Cardiac septum (tissue), 1 donor: ENCODE data around the gene JUN. TPM values are rescaled to one million over a fixed set of nuclear protein-coding genes. Genes with fewer than 3 reads are reported as not detected.

Source experiments
- DNase-seq: peaks from one replicate; pipeline ENCODE4 v3.0.0-alpha.2; 2020; ENCODE audit warnings: low spot score
- intact Hi-C: fragments of 100-400 bp; cut with DNase I; formaldehyde crosslinking; loops from one replicate; pipeline ENCODE4 v1.14.0; 2022
- total RNA-seq: library from RNA; stranded (reverse); fragmentation: NEBNext Ultra II Directional; extraction: Animal tissue kit (Norgen Biotek cat#: 25700); gene quantifications from one replicate; pipeline ENCODE4 v1.2.1, GENCODE V29; 2021
- donor health status: DM: no; HTN: no; CAD: no.

The JUN gene
- total RNA-seq, 1 donor from 2014 or later: 91.7 TPM

DNA sequence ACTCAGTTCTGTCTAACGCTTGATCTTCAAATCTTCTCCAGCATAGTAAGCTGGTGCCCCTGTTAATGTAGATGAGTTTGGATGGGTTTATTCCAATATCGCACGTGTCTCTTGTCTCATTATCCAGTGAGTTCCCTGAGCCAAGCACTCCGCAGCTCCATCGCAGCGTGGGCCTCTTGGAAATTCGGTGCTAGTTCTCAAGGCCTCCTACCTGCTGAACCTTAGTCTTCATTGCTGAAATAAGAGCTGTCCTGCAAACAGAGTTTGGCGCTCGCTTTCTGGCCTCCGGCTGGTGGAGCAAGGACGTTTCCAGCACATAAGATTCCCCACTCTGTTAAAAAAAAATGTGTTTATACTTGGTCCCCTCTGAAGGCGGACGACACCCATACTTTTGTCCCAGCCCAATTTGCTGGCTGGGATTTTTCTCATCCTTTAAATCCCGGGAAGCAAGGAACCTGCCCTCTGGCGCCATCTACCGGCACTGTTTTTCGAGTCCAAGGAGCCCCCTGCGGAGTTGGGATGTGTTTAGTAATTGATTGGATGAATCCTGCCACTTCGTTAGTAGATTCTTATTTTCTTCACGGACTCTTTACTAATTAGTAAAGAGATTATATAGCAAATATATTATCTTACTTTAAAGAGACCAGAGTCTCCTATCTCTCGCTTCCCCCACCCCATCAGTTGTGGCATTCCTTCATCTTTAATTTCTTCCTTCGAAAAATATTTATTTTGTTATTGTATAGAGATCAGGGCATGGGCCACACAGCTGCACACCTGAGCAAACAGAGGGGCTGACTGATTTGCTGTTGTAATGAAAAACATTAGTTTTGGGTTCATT is 14.7 kb downstream of the JUN start:
- peak; percentile 83 for DNase-seq
- intact Hi-C loops: loop anchor here (1.0 kb wide), 1 partner anchor 29 kb away; no protein-coding TSS in a partner anchor

DNA sequence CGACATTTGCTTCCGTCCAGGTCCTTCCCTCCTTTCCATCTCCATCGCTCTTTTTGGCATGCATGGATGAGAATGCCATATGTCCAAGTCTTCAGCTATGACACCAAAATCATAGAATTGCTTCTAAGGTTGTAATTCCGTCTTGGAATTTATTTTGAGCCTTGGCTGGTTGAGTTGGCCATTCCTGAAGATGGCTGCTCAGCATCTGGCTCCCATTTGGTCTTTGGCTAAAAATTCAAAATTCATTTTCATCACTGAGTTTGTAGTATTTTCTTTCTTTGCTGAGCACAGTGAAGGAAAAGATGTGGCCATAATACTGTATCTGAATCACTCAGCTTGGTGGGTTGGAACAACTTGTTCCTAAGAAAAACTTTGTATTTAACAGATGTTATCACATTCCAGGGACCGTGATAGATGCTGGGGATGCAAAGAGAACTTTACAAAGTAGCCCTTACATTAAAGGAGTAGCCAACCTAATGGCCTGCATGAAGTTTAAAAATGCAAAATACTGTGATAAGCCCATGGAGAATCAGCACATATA is 15.6 kb downstream of the JUN start:
- intact Hi-C loops: no loop called here

GRCh38 chr1:58767143-58767542 is 16.7 kb downstream of the JUN start:
- intact Hi-C loops: no loop called here
- DNase-seq: no peak

More for the DNA sequence above, 15.6 kb downstream of the JUN start:
- DNase-seq: no peak

DNA sequence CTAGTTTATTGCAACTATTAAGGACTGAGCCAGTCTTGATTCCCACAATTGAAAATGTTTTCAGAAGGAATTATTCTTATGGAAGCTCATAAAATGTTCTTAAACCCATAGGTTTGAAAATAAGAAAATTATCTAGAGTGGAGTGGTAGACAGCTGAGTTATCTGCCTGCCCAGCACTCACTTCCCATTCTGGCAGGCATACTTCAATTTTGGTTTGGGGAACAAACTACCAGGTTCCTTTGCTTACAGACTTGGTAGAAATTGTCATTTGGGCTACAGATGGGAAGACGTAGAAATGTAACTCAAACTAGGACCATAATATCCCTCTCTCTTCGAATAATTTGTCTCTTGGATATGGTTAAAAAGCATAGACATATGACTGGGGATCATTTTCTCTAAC is 18.4 kb downstream of the JUN start:
- intact Hi-C loops: no loop called here
- no peak for DNase-seq

GRCh38 chr1:58765006-58765405 is 18.8 kb downstream of the JUN start:
- intact Hi-C loops: no loop called here
- no peak for DNase-seq

GRCh38 chr1:58764294-58764978 is 19.4 kb downstream of the JUN start:
- no peak for DNase-seq
- intact Hi-C loops: no loop called here

DNA sequence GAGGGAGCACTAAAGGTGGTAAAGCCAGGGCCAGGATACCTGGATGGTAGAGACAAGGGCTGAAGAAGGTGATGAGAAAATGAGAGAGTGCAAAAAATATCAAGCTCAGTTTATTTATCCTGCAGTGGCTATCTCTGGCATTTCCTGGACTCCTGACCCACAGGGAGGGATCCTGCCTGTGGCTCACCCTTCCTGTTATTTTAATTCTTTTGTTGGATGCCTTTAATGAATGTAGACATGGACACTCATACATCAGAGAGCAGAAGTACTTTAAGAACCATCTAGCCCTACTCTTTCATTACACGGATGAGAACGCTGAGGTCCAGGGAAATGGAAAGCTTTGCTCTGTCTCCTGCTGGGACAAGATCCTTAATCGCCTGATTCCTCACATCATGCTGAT is 20.6 kb downstream of the JUN start:
- no peak for DNase-seq
- intact Hi-C loops: no loop called here

GRCh38 chr1:58762806-58763205 is 21.0 kb downstream of the JUN start:
- DNase-seq: no peak
- intact Hi-C loops: no loop called here

GRCh38 chr1:58755468-58755872 is 28.4 kb downstream of the JUN start:
- peak; percentile 84 for DNase-seq
- intact Hi-C loops: no loop called here

DNA sequence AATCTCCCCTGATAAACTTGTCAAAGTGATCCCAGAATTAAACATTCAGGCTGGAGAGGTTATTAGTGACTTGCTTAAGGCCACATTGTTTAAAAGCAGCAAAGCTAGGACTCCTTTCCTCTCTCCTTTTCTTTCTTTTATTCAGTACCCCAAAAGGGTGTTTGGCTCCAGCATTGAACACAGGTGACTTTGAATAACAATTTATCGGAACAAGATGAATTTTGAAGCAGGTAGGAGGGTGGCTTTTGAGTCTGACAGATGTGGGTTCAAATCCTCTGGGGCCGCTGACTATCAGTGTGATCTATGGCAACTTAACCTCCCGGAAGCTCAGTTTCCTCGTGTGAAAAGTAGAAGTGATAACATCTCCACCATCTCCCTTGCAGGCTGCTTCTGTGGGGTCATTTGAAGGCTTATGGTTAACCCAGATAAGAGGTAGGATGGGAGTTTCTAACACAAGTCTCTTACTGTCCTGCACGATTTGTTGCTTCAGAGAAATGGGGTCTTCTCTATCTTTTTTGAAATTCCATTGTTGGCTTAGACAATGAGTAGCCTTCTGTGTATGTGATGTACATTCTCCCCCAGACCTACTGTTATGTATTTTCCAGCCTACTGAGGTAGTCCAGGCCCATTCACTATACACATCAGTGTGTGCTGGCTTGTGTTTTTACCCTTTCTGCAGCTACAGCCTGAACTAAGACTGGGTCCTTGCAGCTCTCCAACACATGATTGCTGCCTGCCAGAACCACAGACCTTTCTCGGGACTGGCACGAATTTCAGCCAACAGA is 29.0 kb downstream of the JUN start:
- peak; percentile 82 for DNase-seq
- intact Hi-C loops: no loop called here

GRCh38 chr1:58754073-58754613 is 29.7 kb downstream of the JUN start:
- intact Hi-C loops: no loop called here
- DNase-seq: no peak

GRCh38 chr1:58753431-58753866 is 30.4 kb downstream of the JUN start:
- DNase-seq: no peak
- intact Hi-C loops: no loop called here

GRCh38 chr1:58749646-58750045 is 34.2 kb downstream of the JUN start:
- intact Hi-C loops: no loop called here

GRCh38 chr1:58748666-58749065 is 35.2 kb downstream of the JUN start:
- DNase-seq: no peak
- intact Hi-C loops: no loop called here

More at GRCh38 chr1:58749646-58750045, 34.2 kb downstream of the JUN start:
- no peak for DNase-seq

GRCh38 chr1:58746757-58747156 is 37.1 kb downstream of the JUN start:
- no peak for DNase-seq
- intact Hi-C loops: no loop called here

- DNase-seq: no peak
- intact Hi-C loops: no loop called here
Measured at GRCh38 chr1:58746182-58746581, 37.7 kb downstream of the JUN start.

GRCh38 chr1:58745666-58746065 is 38.2 kb downstream of the JUN start:
- intact Hi-C loops: no loop called here
- no peak for DNase-seq

GRCh38 chr1:58745117-58745516 is 38.7 kb downstream of the JUN start:
- intact Hi-C loops: no loop called here
- no peak for DNase-seq

- intact Hi-C loops: loop anchor here (5.0 kb wide), 1 partner anchor 1015 kb away; no protein-coding TSS in a partner anchor
- DNase-seq: no peak
Measured at GRCh38 chr1:58741678-58742553, 41.9 kb downstream of the JUN start.
